PFSK-1 (cell line): ENCODE results near the gene MAPK8.

Experiments used
- FOXP2 ChIP-seq: optimal IDR thresholded peaks from 2 replicates; pipeline ENCODE3; 2011; ENCODE audit warnings: borderline replicate concordance, control low read depth, inconsistent platforms; ENCODE audit not compliant: insufficient read depth; ENCODE audit errors: extremely low read length, extremely low read depth
- POLR2AphosphoS5 ChIP-seq: IDR thresholded peaks from 2 replicates; pipeline ENCODE4 v1.6.1; 2012; ENCODE audit warnings: low read depth, mild to moderate bottlenecking, control low read depth, low read length, moderate library complexity
- SIN3A ChIP-seq: IDR thresholded peaks from 2 replicates; pipeline ENCODE4 v1.6.1; 2012; ENCODE audit warnings: mild to moderate bottlenecking, low read length, moderate library complexity, borderline replicate concordance; ENCODE audit not compliant: insufficient read depth
- TAF1 ChIP-seq: IDR thresholded peaks from 2 replicates; pipeline ENCODE4 v1.6.1; 2012; ENCODE audit warnings: low read length, control low read depth, borderline replicate concordance; ENCODE audit not compliant: insufficient read depth
- TF ChIP-seq, protein P1 (sequence below), 2 experiments: IDR thresholded peaks; 2 replicates each; pipeline versions ENCODE4 v1.6.1 to v1.8.0; 2011 to 2012; ENCODE audit warnings: low read depth in 2 of 2, low read length in 2 of 2, control low read depth in 1 of 2, inconsistent platforms in 1 of 2, mild to moderate bottlenecking in 1 of 2, moderate library complexity in 1 of 2; ENCODE audit not compliant: insufficient read depth in 1 of 2

MAPK8 gene

GRCh38 chr10:48389272-48389671 lies 82.8 kb downstream of the MAPK8 start:
- TF ChIP-seq FOXP2 (no peak), SIN3A (no peak), POLR2AphosphoS5 (no peak), TAF1 (no peak)
- TF ChIP-seq, protein P1, sequence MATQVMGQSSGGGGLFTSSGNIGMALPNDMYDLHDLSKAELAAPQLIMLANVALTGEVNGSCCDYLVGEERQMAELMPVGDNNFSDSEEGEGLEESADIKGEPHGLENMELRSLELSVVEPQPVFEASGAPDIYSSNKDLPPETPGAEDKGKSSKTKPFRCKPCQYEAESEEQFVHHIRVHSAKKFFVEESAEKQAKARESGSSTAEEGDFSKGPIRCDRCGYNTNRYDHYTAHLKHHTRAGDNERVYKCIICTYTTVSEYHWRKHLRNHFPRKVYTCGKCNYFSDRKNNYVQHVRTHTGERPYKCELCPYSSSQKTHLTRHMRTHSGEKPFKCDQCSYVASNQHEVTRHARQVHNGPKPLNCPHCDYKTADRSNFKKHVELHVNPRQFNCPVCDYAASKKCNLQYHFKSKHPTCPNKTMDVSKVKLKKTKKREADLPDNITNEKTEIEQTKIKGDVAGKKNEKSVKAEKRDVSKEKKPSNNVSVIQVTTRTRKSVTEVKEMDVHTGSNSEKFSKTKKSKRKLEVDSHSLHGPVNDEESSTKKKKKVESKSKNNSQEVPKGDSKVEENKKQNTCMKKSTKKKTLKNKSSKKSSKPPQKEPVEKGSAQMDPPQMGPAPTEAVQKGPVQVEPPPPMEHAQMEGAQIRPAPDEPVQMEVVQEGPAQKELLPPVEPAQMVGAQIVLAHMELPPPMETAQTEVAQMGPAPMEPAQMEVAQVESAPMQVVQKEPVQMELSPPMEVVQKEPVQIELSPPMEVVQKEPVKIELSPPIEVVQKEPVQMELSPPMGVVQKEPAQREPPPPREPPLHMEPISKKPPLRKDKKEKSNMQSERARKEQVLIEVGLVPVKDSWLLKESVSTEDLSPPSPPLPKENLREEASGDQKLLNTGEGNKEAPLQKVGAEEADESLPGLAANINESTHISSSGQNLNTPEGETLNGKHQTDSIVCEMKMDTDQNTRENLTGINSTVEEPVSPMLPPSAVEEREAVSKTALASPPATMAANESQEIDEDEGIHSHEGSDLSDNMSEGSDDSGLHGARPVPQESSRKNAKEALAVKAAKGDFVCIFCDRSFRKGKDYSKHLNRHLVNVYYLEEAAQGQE (IDR thresholded peaks at IDR 0.05; ENCODE audit: insufficient read depth in 1 of 2, low read depth in 2 of 2, low read length in 2 of 2), result no peak

- TF ChIP-seq SIN3A, result no peak
- TF ChIP-seq, protein P1 (IDR thresholded peaks at IDR 0.05; ENCODE audit: insufficient read depth in 1 of 2, low read depth in 2 of 2, low read length in 2 of 2), result no peak
- no peak for TF ChIP-seq TAF1
Measured at GRCh38 chr10:48389846-48390557, 83.5 kb downstream of the MAPK8 start.

DNA sequence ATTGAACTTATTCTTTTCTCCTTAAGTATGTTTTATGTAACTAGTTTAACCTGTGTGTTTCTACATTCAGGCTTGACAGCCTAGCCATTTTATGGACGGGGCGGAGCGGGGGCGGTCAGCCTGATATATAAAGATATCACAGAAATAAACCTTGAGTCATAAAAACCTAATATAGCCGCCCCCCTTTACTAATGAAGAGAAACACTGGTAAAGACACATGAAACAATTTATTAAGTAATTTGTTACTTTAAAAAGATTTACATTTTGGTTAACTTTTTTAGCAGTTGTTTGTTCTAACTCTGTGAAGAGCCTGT lies 84.0 kb downstream of the MAPK8 start:
- TF ChIP-seq POLR2AphosphoS5, result no peak

GRCh38 chr10:48390933-48391845 lies 84.7 kb downstream of the MAPK8 start:
- TF ChIP-seq, protein P1 (IDR thresholded peaks at IDR 0.05; ENCODE audit: insufficient read depth in 1 of 2, low read depth in 2 of 2, low read length in 2 of 2), result no peak
- TF ChIP-seq FOXP2 (no peak), POLR2AphosphoS5 (no peak), TAF1 (no peak), SIN3A (no peak)

- TF ChIP-seq FOXP2 (no peak), POLR2AphosphoS5 (no peak), SIN3A (no peak), TAF1 (no peak)
- TF ChIP-seq, protein P1 (IDR thresholded peaks at IDR 0.05; ENCODE audit: insufficient read depth in 1 of 2, low read depth in 2 of 2, low read length in 2 of 2), result no peak
Measured at GRCh38 chr10:48391994-48392393, 85.5 kb downstream of the MAPK8 start.
